Measurements from ENCODE around the gene DACT2.
"Not testable (repeated sequence)": the region's sequence is repeated elsewhere in the genome, so short reads cannot be mapped to it uniquely, and the experiment has no call there.

DACT2 gene, protein sequence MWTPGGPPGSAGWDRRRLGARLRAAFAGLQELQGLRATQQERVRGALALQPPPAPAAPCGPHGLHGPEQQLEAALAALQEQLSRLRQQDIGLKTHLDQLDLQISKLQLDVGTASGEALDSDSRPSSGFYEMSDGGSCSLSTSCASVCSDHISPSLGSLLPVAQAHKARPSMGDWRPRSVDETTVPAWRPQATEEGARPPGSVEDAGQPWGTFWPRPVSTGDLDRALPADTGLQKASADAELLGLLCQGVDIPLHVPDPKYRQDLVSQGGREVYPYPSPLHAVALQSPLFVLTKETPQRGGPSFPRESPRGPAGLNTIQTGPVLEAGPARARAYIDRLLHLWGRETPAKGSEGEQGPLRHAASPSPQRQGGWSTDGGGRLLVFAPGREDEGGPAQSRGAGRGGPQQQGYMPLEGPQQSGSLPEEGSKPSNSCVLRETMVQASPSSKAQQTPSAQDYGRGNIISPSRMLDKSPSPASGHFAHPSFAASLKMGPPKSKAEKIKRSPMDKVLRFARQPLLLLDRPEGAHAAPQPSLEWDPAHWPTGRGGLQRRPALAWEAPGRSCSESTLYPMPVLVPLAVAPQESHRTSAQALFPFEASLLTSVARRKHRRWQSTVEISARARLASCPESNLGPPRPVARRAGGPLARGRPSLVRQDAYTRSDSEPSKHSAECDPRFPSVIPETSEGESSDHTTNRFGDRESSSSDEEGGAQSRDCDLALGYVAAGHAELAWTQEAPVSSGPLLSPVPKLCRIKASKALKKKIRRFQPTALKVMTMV

DNA sequence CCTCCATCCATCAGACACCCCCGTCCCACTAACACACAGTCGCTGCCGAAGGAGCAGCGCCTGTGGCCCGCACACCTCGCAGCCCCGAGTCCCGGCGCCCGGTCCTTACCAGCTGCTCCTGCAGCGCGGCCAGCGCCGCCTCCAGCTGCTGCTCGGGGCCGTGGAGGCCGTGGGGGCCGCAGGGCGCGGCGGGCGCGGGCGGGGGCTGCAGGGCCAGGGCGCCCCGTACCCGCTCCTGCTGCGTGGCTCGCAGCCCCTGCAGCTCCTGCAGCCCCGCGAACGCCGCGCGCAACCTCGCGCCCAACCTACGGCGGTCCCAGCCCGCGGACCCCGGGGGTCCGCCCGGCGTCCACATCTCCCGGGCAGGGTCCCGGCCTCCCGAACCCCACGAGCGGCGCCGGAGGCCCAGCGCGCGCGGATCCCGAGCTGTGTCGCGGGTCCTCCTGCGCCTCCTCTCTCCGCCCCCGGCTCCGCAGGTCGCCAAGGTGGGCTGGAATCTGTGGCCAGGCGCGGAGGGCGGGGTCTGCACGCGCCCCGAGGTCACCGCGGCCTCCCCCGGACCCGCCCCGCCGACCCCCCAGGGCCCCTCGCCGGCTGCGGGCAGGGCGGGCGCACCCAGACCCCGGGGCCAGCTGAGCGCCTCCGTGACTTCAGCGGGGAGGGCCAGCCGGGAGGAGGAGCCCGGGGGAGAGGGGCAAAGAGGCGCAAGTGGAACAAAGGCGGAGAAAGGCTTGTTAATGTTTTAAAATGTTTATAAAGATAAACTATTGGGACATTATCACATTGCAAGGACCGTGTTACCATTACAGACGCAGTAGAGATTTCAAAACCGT, at the start of gene DACT2:
TSS of gene DACT2 (minus strand) at position 499 of the 833 bp plus-strand sequence. CDS start at position 355, 144 bp downstream.
- DNase-seq (ENCODE audit: low read depth in 2 of 2) = no peak

DNA sequence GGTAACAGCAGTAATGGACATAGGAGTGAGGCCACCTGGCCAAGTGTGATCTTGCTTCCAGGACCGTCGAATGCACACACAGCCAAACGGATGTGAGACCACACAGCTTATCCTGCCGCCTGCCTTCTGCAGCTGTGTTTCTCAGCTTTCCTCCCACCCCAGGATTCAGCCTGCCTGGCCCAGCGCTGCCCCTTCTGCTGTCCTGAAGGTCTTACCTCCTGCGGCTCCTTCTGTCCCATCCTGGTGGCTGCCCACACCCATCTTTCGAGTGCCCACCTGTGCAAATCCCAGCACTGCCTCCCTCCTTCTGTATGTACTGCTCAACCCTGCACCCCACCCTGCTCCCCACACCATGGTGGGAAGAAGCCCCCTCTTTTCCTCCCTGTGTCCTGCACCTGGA, 49.4 kb upstream of the DACT2 start:
- DNase-seq (ENCODE audit: low read depth in 2 of 2) = no peak

DNA sequence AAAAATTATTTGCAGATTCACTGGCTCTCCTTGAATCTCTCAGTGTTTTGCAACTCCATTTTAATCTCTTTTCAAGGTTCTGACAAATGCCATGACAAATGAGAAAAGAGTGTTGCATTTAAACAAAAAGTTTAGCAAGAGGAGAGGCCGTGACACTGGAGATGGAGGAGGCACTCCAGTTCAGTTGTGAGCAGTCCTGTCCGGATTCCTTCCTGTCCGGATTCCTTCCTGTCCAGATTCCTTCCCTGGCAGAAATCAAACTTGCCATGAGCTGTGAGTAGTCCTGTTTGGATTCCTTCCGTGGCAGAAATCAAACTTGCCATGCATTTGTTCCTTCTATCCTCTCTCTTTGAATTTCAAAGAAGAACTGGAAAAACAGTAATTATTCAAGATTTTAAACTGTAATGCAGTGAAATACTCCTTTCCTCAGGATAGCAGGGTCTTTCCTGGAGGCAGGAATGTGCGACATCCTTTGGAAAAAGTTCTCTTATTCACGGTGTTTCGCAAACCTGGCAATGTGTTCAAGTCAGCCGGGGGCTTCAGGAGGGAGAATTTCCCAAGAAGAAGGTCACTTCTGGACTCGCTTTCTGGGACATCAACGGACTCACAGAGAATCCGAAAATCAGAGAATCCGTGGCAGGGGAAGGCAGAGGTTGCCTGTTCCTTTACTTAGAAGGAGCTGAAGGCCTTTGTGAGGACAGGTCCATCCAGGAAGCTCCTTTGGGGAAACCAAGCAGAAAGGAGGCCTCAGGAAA, 48.7 kb upstream of the DACT2 start:
- DNase-seq (ENCODE audit: low read depth in 2 of 2) = no peak

DNA sequence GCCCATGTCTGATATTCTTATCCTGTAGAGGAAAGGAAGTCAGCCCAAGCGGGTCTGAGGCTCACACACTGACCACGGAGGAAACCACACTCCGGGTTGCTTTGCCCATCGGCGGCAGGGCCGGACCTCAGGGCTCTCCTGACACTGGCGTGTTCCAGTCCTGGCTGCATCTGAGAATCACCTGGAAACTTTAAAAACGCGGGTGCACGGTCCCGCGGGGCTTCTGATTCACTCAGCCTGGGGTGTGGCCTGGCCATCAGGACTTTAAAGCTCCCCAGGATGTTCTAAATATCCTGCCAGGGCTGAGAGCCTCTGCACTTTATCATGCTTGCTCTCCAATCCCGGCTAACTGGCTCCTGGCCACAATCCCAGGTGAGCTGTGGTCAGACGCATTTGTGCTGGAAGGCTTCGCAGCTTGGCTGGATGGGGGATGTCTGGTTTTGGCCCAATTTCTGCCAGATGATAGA, 47.7 kb upstream of the DACT2 start:
- no peak for DNase-seq (ENCODE audit: low read depth in 2 of 2)

DNA sequence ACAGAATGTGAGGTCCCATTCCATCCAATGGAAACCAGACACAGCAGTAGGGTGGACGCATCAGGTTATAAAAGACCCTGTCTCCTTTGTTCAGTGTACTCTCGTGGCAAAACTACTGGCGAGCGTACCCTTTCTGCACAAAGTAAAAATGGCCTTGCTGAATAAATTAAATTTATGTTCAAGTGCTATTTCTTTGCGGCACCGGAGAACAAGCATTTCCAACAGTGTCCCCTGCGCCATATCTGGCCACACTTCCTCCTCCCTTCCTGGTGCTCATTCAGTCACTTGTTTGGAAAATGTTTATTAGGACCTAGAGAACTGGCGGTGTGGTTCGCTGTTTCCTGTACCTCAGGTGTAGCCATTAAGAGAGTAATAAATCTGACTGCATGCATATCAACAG, 46.9 kb upstream of the DACT2 start:
- DNase-seq (ENCODE audit: low read depth in 2 of 2) = no peak

DNA sequence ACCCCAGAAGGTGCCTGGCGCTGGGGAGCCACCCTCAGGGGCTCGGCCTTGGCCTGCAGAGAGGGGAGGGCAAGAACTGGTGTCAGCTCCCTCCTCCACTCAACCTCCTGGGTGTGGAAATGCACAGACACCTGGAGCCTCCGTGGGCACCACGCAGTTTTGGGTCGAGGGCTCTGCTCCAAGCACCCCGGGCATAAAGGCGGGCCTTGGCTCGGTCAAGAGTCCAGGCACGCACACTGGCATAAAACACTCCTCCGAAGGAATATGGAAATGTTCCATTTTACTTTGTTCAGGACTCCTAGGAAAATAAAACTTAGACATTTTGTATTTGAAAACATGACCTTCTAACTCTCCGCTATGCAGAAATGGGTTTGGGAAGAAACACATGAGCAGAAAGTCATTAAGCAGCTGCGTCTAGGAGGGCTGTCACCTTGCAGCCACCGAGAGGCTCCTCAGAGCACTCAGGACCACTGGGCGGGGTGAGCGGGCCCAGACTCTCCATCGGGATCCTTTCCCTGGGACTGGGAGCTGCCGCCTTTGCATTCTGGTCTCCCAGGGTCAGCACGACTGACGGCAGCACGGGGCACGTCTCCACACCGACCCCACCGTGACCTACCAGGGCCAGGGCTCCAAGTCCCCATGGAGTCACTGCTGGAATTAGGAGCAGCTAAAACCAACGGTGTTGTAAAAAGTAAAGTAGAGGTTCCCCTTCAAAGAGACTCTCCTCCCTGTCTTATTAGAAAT, 46.0 kb upstream of the DACT2 start:
- no peak for DNase-seq (ENCODE audit: low read depth in 2 of 2)

DNA sequence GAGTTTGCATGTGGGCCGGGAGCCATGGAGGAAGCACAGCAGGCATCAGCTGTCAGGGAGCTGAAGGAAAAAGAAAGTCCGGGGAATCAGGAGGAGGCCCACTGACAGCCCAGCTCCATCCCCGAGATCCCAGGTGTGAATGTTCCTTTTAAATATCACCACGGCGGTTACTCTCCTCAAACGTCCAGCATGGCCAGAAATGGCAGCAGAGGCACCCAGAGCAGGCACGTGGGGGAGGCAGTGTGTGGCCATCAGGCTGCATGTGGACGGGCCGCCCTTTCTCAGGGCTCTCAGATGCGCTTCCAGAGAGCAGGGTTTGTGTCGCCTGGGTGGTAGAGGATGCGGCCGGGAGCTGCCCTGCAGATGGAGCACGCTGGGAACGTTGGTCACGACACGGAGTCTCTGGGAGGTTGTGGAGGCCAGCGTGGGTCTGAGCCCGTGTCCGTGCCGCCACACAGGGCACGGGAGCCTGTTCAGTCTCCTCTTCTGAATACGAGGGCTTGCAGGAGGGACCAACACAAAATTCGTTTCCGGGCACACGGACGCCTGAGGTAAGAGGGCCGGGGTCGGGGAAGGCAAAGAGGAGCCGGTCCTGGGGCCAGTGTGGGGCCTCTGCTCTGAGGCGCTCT, 45.3 kb upstream of the DACT2 start:
- no peak for DNase-seq (ENCODE audit: low read depth in 2 of 2)

DNA sequence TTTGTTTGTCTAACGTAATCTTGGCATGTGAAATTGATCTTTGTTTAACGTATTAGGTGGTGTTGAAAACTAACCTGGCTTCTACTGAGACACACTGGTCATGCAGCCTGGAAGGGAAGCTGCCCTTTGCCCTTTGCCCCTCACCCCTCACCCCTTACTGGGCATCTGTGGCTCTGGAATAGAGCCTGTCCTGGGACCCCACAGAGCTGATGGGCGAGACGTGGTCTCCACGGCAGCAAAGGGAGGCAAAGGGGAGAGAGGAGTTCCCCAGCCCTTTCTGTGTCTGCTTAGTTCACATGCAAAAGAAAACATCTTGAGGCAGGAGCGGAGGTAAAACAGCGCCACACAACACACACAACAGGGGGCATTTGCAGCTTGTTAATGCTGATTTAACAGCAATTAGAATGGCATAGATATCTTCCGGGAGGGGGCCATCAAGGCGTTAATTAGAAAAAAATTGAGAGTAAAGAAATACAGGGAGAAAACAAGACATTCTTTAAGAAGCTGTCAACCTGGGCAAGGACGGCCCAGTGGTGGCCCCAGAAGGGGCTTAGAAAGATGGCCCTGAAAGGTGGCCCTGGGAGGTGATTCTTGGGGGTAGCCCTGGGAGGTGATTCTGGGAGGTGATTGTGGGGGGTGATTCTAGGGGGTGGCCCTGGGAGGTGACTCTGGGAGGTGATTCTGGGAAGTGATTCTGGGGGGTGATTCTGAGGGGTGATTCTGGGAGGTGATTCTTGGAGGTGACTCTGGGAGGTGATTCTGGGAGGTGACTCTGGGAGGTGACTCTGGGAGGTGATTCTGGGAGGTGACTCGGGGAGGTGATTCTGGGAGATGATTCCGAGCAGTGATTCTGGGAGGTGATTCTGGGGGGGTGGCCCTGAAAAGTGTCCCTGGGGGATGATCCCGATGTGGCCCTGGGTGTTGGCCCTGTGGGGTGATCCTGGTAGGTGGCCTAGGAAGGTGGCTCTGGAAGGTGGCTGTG, 44.5 kb upstream of the DACT2 start:
- no peak for DNase-seq (ENCODE audit: low read depth in 2 of 2)

DNA sequence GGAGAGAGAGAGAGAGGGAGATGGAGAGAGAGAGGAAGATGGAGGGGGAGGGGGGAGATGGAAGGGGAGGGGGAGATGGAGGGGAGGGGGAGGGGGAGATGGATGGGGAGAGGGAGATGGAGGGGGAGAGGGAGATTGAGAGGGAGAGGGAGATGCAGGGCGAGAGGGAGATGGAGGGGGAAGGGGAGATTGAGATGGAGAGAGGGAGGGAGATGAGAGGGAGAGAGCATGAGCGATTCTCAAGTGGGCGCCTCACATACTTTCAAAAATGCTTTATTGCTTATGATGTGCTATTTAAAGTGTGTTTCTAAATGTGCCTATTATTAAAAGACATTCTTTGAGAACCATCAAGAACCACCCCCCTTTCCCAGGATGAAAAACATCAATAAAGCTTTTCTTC, 43.7 kb upstream of the DACT2 start:
- DNase-seq (ENCODE audit: low read depth in 2 of 2) = no peak

DNA sequence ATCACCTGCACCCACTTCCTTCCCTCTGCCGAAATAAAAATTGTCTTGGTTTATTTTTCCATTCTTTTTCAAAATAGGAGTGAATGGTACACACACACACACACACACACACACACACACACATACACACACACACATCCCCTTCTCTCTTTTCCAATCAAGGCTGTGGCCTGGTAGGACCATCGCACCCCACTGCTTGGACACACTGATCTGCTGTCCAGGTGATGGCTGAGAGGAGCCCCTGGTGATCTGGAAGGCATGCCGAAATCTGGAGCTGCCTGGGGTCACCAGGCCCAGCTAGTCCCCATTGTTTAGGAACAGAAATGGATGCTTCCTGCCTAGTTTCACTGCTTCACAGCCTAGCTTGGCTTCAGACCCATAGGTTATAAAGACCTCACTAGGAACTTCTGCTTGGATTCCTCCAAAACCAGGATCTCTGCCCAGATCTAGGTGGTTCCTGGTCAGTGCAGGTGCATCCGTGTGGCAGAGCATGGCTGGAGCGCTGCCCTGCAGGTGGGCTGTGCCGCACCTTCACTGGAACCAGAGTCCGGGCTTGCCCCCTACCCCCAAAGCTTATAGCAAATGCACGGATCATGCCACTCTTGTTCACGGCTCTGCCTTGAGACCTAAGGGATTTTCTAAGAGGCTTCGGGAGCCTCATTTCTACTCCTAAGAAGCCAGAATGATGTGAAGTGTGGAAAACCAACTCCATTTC, 42.9 kb upstream of the DACT2 start:
- DNase-seq (ENCODE audit: low read depth in 2 of 2) = no peak

DNA sequence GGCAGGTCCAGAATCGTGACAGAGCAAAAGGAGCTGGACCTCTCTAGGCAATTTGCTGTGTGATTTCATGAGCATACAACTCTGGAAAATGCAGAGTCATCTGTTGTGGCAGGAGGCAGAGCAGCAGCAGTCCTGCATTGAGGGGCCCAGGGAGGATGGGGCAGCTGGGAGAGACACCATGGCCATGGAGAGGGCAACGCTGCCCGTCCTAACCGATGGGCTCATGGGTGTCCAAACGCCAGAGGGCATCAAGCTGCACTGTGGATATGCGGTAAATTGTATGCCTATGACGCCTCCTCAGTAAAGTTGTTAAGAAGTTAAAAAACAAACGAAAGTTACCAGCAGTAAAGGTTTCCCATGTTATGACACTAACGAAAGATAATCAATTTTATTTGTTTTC, 42.2 kb upstream of the DACT2 start:
- no peak for DNase-seq (ENCODE audit: low read depth in 2 of 2)

DNA sequence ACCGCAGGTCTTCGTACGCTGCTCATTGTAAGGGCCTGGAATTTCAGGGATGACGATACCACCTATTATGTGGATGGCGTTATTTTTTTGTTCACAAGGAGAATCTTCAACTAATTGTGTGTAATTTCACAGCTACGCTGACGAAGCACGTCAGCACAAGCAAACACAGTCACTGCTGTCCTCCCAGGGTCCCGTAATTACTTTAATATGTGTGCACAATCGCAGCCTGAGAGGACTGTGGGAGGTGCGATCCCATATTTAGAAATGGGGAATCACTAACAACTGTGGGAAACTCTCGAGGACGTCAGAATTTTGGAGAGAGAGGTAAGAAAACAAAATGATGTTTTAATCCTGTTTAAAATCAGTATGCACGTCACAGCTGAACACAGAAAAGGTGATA, 40.2 kb upstream of the DACT2 start:
- DNase-seq (ENCODE audit: low read depth in 2 of 2) = no peak

DNA sequence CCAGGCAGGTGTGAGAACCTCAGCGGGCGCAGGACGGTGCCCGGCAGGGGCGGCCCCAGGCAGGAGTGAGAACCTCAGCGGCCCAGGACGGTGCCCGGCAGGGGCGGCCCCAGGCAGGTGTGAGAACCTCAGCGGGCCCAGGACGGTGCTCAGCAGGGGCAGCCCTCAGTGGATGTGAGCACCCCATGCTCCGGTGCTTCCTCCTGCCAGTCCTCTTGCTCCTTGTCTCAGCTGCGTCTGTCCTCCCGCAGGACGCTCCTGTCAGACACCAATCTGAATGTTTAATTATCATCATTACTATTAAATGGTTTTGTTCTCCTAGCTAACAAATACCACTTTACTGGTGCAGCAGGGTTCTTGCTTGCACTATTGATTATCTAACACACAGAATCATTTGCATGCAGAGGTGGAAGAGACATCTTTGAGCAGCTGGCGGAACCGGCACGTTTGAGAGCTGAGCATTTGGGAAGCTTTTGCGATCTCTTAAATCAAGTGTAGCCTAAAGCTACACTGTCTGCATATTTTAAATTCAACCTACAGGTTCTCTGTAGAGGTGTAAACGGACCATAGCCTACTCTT, 39.4 kb upstream of the DACT2 start:
- DNase-seq (ENCODE audit: low read depth in 2 of 2) = no peak

DNA sequence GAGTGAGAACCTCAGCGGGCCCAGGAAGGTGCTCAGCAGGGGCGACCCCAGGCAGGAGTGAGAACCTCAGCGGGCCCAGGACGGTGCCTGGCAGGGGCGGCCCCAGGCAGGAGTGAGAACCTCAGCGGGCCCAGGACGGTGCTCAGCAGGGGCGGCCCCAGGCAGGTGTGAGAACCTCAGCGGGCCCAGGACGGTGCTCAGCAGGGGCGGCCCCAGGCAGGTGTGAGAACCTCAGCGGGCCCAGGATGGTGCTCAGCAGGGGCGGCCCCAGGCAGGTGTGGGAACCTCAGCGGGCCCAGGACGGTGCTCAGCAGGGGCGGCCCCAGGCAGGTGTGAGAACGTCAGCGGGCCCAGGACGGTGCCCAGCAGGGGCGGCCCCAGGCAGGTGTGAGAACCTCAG, 37.3 kb upstream of the DACT2 start:
- not testable (repeated sequence) for DNase-seq (ENCODE audit: low read depth in 2 of 2)

DNA sequence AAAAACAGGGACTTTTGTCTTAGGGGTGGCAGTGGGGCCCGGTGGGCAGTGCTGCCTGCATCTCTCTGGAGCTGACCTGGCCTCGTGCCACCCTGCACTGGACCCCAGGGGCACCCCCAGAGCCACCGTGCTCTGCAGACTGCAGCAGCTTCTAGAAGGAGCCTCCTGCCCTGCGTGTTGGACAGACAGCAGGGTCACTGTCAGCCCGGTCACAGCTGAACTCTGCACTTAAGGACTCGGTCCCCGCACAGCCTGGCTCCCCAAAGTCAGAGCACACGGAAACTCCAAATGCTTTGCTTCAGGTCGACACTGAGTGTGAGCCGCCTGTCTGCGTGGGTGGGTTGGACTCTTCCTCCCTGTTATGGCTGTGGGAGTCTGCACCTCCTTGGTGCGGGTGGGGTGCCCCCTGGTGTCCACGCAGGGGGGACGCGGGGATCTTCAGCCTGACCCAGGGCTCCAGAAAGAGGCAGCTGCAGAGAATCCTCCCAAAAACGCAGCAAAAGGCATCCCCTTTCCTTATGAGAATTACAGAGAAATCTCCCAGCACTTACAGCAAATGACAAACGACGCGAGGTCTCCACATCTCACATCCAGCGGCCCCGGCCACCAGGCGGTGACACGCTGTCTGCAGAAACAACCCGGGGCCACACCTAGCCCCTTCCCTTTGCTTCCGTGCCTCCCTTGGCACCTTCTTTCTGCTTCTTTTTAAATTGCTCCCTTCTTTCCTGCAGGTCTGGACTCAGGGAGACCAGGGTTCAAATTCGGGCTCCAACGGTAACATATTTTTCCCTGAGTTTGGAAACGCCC, 36.3 kb upstream of the DACT2 start:
- DNase-seq (ENCODE audit: low read depth in 2 of 2) = peak in 1 of 2 experiments; percentile 17

DNA sequence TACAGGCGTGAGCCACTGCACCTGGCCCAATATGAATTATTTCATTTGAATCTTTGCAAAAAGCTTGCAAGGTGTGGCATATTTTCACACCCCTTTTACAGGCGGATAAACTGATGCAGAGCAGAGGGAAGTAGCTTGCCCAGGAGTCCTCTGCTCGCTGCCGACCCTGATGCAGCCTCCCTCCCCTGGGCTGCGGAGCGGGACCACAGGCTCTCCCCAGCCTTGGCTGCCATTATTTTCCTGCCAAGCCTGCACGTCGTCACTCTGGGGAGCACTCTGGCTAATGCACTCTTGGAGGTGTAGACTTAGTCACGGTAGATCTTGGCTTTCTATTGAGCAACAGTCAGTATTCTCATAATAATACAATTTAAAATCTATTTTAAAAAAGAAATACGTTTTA, 34.8 kb upstream of the DACT2 start:
- no peak for DNase-seq (ENCODE audit: low read depth in 2 of 2)

DNA sequence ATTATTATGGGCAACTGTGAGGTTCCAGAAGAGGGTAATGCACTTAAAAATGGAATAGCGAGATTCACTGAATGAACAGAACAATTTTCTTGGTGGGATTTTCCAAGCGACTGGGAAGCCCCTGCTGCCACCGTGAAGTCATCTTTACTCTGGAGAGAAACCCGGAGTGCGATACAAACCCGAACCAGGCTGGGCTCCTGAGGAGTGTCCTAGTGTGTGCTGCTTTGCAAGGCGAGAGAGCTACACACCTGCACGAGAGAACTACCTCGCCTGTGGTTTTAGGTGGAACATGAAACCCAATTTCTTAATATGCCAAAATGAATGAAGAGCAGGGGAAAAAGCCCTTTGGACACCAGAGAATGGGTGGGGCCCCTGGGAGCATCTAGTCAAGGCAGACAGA, 33.5 kb upstream of the DACT2 start:
- DNase-seq (ENCODE audit: low read depth in 2 of 2) = no peak
